ENCODE measurements around the gene TTI1. TPM values are rescaled to one million over a fixed set of nuclear protein-coding genes. Genes with fewer than 3 reads are reported as not detected.

TTI1 gene
- total and polyA plus RNA-seq, 2 of the 13 experiments (the other 11 are each of a cell fraction or from before 2014, with no cell fraction given) = 22.9 to 39.8 TPM

- TF ChIP-seq ZNF687 (CRISPR knock-in tag; IDR thresholded peaks at IDR 0.05) = peak; percentile 89
- TF ChIP-seq HIVEP1 (CRISPR knock-in tag; IDR thresholded peaks at IDR 0.05) = no peak
- TF ChIP-seq, protein P1, sequence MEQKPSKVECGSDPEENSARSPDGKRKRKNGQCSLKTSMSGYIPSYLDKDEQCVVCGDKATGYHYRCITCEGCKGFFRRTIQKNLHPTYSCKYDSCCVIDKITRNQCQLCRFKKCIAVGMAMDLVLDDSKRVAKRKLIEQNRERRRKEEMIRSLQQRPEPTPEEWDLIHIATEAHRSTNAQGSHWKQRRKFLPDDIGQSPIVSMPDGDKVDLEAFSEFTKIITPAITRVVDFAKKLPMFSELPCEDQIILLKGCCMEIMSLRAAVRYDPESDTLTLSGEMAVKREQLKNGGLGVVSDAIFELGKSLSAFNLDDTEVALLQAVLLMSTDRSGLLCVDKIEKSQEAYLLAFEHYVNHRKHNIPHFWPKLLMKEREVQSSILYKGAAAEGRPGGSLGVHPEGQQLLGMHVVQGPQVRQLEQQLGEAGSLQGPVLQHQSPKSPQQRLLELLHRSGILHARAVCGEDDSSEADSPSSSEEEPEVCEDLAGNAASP (CRISPR knock-in tag; IDR thresholded peaks at IDR 0.05; ENCODE audit: borderline replicate concordance) = peak; percentile 51; the same call in 1 of the 2 replicates
- TF ChIP-seq KLF11 (CRISPR knock-in tag; IDR thresholded peaks at IDR 0.05) = no peak
- 0 out of 2 replicates have a peak, but pooled peaks have one; percentile 16 for TF ChIP-seq ZNF710 (CRISPR knock-in tag; IDR thresholded peaks at IDR 0.05; ENCODE audit: borderline replicate concordance)
- peak; percentile 76; the same call in 1 of the 2 replicates for TF ChIP-seq FOXJ3 (CRISPR knock-in tag; IDR thresholded peaks at IDR 0.05; ENCODE audit: borderline replicate concordance)
- TF ChIP-seq ZNF446 (CRISPR knock-in tag; IDR thresholded peaks at IDR 0.05) = 0 out of 2 replicates have a peak, but pooled peaks have one; percentile 63
- TF ChIP-seq SRSF9 (IDR thresholded peaks at IDR 0.05; ENCODE audit: borderline replicate concordance, insufficient read depth, low read depth, low read length, poor library complexity, severe bottlenecking) = no peak
- TF ChIP-seq ZNF441 (CRISPR knock-in tag; IDR thresholded peaks at IDR 0.05; ENCODE audit: borderline replicate concordance) = 0 out of 2 replicates have a peak, but pooled peaks have one; percentile 32
- peak; percentile 92; the same call in 1 of the 2 replicates for TF ChIP-seq ZBTB4 (CRISPR knock-in tag; IDR thresholded peaks at IDR 0.05; ENCODE audit: borderline replicate concordance)
- TF ChIP-seq ZBTB21 (CRISPR knock-in tag; IDR thresholded peaks at IDR 0.05) = no peak
- no peak for TF ChIP-seq MZF1 (CRISPR knock-in tag; IDR thresholded peaks at IDR 0.05; ENCODE audit: borderline replicate concordance)
- TF ChIP-seq RBFOX2 (IDR thresholded peaks at IDR 0.05; ENCODE audit: low read depth, low read length) = no peak
- peak; percentile 57; the same call in 1 of the 2 replicates for TF ChIP-seq MLX (CRISPR knock-in tag; IDR thresholded peaks at IDR 0.05)
- no peak; the same call in 1 of the 2 replicates for TF ChIP-seq ZBTB7A (CRISPR knock-in tag; IDR thresholded peaks at IDR 0.05)
- TF ChIP-seq MAFG (CRISPR knock-in tag; IDR thresholded peaks at IDR 0.05) = no peak
These were observed 49.1 kb downstream of the TTI1 start (continued) for GRCh38 chr20:37984018-37984785.

Measured in HepG2 (cell line).